HG03571 (cell line): ENCODE data around the gene BNIPL.

Source experiments
- ATAC-seq: cut with Tn5 transposase; IDR thresholded peaks from one replicate; pipeline ENCODE4 v1.9.1; 2021; ENCODE audit not compliant: unreplicated experiment

Gene BNIPL, protein sequence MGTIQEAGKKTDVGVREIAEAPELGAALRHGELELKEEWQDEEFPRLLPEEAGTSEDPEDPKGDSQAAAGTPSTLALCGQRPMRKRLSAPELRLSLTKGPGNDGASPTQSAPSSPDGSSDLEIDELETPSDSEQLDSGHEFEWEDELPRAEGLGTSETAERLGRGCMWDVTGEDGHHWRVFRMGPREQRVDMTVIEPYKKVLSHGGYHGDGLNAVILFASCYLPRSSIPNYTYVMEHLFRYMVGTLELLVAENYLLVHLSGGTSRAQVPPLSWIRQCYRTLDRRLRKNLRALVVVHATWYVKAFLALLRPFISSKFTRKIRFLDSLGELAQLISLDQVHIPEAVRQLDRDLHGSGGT

DNA sequence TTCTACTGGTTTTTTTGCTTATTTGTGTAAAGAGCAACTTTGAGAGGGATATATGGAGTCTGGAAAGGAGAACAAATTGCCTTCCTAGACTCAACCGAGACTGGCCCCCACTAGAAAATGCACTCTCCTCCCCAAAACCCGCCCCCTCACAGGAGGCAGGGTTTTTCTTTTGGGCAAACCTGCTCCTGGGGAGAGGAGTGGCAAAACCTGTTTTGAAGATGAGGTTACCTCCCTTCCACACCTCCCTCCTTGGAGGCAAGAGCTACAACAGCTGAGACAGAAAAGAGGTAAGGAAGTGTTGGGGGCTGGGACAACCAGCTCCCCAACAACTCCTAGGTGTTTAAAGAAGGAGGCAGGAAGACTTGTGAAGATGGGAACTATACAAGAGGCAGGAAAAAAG is at the start of gene BNIPL:
Gene BNIPL, plus strand, starts transcription at position 231 of the 400 bp plus-strand sequence. Its CDS starts 140 bp downstream, at position 371.
- ATAC-seq: no peak

DNA sequence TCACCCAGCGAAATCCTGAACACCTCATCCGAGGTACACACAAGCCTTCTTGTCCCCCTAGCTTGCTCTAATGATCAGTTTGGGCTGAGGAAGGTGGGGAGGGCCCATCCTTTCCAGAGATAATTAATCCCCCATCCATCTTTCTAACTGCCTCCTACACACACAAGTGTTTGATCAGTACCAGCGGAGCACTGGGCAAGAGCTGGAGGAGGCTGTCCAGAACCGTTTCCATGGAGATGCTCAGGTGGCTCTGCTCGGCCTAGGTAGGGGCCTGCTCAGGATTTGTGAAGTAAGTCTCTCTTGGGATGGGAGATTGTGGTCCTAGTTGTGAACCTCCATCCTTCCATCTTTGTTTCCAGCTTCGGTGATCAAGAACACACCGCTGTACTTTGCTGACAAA is 48.5 kb upstream of the BNIPL start:
- ATAC-seq: no peak

DNA sequence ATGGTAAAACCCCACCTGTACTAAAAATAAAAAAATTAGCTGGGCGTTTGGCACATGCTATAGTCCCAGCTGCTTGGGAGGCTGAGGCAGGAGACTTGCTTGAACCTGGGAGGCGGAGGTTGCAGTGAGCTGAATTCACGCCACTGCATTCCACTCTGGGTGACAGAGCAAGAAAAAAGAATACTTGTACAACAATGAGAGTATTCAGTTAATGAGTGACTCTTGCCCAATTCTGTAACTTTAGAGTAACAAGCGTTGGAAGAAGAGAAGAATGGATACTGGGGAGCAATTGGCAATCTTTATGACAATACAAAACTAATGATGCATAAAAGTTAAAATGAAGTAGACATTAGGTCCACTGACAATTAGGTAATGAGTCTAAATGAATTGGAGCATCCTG is 43.8 kb upstream of the BNIPL start:
- ATAC-seq: no peak

- no peak for ATAC-seq
These were observed 42.1 kb upstream of the BNIPL start for GRCh38 chr1:150994248-150994647.

- ATAC-seq: no peak
These were observed 40.9 kb upstream of the BNIPL start for GRCh38 chr1:150995460-150995859.

GRCh38 chr1:150995896-150996295 is 40.5 kb upstream of the BNIPL start:
- ATAC-seq: no peak

- ATAC-seq: no peak
These were observed 39.1 kb upstream of the BNIPL start for GRCh38 chr1:150997126-150997872.

GRCh38 chr1:150997949-150998348 is 38.4 kb upstream of the BNIPL start:
- ATAC-seq: no peak

DNA sequence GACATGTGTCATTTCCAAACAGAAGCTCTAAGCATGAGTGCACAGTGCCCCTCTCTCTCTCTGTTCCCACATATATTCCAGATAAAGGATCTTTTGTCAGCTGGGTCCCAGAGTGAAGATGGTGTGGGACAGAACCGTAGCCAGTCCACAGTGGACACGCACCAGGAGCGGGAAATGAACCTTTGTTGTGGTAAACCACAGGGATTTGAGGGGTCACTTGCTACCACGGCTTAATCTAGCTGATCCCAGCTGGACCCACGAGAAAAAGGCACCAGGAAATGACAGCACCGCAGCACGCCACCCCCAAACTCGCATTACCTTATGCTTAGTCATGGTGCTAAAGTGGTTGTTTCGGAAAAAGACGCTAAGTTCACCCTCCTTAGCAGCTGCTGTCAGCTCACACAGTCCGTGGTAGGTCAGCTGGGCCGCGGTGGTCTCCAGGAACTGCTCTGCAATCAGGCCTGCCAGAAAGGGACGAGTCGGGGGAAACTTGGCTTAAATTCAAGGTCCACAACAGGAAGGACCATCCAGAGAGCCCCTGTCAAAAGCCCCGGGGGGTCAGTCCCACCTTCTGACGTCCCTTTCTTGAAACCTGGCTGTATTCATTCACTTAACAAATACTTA is 37.2 kb upstream of the BNIPL start:
- ATAC-seq: no peak

DNA sequence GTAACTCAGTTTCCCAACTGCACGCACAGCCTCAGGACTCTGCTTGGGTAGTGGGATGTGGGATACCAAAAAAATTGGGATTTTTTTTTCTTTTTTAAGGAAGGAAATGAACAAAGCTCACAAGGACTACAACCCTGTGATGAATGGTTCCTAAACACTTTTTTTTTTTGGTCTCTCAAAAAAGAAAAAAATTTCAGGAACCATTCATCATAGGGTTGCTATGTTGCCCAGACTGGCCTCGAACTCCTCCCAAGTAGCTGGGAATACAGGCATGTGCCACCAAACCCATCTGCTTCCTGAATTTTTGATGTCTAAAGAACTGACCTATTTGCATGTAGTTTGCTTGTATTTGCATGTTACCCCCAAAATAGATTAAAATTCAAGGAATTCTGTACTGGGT is 36.5 kb upstream of the BNIPL start:
- no peak for ATAC-seq

DNA sequence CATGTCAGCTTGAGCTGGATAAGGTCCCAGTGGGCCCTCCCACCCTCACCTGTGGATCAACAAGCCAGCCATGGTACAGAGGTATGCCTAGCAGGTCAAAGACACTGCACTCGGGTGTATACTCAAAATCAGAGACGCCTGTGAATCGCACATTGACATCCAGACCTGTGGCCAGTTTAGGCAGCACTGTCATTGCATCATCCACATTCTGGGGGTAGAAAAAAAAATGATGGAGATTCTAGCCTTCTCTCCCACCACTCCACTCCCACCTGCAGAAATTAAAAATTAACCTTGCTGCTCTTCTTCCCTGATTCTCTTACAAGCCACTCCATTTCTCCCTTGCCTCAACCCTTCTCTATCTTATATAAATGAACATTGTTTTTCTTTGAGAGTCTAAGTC is 36.0 kb upstream of the BNIPL start:
- no peak for ATAC-seq

- no peak for ATAC-seq
These were observed 34.8 kb upstream of the BNIPL start for GRCh38 chr1:151001602-151002001.

- no peak for ATAC-seq
These were observed 34.3 kb upstream of the BNIPL start for GRCh38 chr1:151002051-151002450.

DNA sequence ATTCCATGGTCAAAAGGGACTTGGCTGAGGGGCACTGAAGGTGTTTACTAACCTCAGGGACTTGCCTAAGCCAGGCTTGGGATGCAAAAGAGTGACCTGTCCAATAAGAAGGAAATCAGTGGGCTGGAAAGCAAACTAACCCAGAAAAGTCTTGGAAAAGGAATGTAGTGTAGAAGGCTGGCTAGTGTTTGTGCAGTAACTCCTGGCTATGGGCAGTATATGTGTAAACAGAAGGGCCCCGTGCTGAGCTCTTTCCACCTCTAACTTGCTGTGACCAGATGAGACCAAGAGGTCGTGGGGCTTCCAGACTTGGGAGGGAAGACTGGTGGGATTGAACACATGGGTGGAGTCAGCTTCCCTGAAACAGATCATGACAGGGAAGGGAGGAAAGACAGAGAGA is 33.8 kb upstream of the BNIPL start:
- ATAC-seq: no peak

DNA sequence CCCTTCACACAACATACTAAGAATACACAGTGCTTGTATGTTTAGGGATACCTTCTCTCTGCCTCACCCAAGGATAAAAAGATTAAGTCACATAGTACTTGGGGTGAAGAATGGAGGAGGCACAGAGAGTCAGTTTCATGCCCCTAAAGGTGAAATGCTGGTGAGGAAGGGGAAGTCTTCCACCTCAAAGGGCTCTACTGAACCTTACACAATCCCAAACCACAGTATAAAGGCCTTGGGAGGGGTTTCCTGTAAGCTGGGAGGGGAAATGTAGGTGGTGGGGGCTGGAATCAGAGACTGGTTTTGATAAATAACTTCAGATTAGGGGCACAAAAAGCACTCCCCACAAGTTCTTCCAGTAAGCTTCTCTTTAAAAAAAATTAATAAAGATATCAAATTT is 33.2 kb upstream of the BNIPL start:
- no peak for ATAC-seq

- ATAC-seq: no peak
These were observed 30.6 kb upstream of the BNIPL start for GRCh38 chr1:151005729-151006319.

GRCh38 chr1:151006327-151007052 is 29.9 kb upstream of the BNIPL start, which contains the start of gene MINDY1:
Gene MINDY1, minus strand, starts transcription at chr1:151006902. Its CDS starts 4,285 bp downstream, at chr1:151002617.
- no peak for ATAC-seq

- ATAC-seq: no peak
These were observed 28.5 kb upstream of the BNIPL start for GRCh38 chr1:151007853-151008243.

- peak; percentile 71 for ATAC-seq
These were observed 27.9 kb upstream of the BNIPL start, which contains the start of gene PRUNE1 for GRCh38 chr1:151008244-151009205. Gene PRUNE1, plus strand, starts transcription at chr1:151008449. Its CDS starts 184 bp downstream, at chr1:151008633.

DNA sequence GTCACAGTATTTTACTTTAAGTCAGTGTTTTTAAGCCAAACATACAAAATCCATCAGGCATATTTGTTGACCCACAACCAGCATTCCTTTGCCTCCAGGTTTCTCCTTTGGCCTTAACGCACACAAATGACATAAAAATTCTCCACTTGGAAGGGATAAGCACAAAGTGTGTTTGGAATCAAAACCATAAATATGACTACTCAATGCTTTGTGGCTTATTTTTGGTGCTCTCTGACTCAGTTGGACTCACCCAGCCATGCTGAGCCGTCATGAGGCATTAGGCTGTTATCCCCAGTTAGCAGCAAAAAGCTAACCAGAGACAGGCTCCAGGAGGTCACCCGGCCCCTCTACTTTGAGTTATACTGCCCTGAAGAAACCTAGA is 27.2 kb upstream of the BNIPL start:
- no peak for ATAC-seq
